ENCODE measurements around the gene KIF26A. TPM values are rescaled to one million over a fixed set of nuclear protein-coding genes. Genes with fewer than 3 reads are reported as not detected.

KIF26A gene
- total RNA-seq, 4 donors from 2014 or later = 3.7 to 5.3 (median 4.5) TPM

DNA sequence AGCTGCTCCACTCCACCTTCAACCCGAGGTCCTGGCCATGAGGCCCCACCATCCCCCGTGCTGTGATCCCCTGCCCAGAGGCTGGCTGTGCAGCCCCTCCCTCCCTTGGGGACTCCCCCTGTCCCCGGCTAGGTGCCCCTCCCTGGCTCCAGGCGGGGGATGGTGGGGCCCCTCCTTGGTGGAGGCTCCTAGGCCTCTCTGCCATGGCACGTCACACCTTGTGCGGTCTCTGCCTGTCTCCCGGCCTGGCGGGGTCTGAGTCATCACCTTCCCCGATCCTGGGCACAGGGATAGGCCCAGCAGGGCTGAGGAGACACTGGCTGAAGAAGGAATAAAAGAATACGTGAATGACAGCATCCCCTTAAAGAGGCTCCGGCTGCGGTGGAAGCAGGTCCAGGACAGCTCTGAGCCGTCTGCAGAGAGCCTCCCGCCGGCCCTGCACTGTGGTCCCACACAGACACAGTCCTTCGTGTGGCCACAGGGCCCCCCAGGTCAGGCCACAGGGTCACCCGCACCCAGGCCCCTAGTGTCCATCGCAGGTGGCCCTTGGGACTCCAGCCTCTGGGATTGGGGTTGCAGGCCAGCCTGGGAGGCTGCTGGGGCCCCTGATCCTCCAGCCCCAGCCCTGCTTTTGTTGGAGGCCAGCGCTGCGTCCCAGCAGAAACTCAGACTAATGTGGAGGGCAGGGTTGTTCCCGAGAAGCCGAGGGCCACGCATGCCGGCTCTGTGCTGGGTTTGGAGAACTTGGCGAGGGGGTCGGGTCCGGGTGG lies 43.6 kb downstream of the KIF26A start:
- TF ChIP-seq POLR2A (IDR thresholded peaks at IDR 0.05) = no peak
- TF ChIP-seq, protein P1, sequence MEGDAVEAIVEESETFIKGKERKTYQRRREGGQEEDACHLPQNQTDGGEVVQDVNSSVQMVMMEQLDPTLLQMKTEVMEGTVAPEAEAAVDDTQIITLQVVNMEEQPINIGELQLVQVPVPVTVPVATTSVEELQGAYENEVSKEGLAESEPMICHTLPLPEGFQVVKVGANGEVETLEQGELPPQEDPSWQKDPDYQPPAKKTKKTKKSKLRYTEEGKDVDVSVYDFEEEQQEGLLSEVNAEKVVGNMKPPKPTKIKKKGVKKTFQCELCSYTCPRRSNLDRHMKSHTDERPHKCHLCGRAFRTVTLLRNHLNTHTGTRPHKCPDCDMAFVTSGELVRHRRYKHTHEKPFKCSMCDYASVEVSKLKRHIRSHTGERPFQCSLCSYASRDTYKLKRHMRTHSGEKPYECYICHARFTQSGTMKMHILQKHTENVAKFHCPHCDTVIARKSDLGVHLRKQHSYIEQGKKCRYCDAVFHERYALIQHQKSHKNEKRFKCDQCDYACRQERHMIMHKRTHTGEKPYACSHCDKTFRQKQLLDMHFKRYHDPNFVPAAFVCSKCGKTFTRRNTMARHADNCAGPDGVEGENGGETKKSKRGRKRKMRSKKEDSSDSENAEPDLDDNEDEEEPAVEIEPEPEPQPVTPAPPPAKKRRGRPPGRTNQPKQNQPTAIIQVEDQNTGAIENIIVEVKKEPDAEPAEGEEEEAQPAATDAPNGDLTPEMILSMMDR (IDR thresholded peaks at IDR 0.05) = no peak
- H3K4me3 ChIP-seq (ENCODE audit: low read depth, poor library complexity, severe bottlenecking) = no peak overlapping the region
- intact Hi-C loops (cut with DNase I; ENCODE audit: low total_unique reads) = no loop called here
- 51 to 54% methylated on average over 19 to 21 of the region's 27 CpGs for WGBS, 2 donors
- DNase-seq (ENCODE audit: low spot score in 2 of 2) = no peak

DNA sequence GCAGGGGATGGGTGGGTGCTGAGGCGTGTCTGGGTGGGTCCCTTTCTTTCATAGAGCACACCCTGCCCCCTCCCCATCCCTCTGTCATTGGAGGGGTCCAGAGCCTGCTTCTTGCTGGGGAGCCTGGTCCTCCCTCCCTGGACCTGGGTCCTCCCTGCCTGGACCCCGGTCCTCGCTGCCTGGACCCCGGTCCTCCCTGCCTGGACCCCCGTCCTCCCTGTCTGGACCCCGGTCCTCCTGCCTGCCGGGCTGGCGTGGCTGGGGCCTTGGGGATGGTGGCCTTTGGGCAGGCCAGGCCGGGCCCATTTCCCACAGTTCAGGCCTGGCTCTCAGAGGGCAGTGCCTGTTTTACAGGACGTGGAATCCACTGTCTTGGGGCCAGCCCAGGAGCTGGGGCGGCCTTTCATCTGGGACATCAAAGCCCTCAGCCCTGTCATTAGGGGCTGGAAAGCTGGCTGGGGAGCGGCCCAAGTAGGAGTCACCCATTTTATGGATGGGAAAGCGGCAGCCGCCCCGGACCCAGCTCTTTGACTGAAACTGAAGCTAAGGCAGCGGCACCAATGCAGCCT lies 44.6 kb downstream of the KIF26A start:
- no peak for TF ChIP-seq POLR2A (IDR thresholded peaks at IDR 0.05)
- TF ChIP-seq, protein P1 (IDR thresholded peaks at IDR 0.05) = no peak
- WGBS, 2 donors = 88 to 90% methylated on average over 16 of the region's 16 CpGs
- intact Hi-C loops (cut with DNase I; ENCODE audit: low total_unique reads) = no loop called here
- no peak overlapping the region for H3K4me3 ChIP-seq (ENCODE audit: low read depth, poor library complexity, severe bottlenecking)
- DNase-seq (ENCODE audit: low spot score in 2 of 2) = no peak

DNA sequence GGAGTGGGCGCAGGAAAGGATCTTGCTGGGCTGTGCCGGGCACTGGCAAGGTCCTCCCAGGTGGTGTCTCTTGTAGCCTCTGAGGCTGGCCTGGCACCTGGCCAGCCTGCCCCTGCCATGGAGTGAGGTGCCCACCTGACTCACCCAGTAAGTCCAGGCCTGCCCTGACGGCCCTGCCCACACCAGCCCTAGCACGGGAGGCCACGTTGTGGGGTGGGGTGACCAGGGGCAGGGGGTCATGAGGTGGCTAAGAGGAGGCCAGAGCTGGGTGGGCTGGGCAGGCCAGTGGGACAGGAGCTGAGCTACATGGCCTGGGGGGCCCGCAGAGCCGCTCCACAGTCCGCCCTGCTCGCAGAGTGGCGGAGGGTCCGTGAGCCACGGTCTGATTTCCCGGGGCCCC lies 45.4 kb downstream of the KIF26A start:
- TF ChIP-seq, protein P1 (IDR thresholded peaks at IDR 0.05) = no peak
- TF ChIP-seq POLR2A (IDR thresholded peaks at IDR 0.05) = no peak
- WGBS, 2 donors = 67 to 79% methylated on average over 12 to 13 of the region's 13 CpGs
- DNase-seq (ENCODE audit: low spot score in 2 of 2) = no peak
- intact Hi-C loops (cut with DNase I; ENCODE audit: low total_unique reads) = no loop called here
- no peak overlapping the region for H3K4me3 ChIP-seq (ENCODE audit: low read depth, poor library complexity, severe bottlenecking)

DNA sequence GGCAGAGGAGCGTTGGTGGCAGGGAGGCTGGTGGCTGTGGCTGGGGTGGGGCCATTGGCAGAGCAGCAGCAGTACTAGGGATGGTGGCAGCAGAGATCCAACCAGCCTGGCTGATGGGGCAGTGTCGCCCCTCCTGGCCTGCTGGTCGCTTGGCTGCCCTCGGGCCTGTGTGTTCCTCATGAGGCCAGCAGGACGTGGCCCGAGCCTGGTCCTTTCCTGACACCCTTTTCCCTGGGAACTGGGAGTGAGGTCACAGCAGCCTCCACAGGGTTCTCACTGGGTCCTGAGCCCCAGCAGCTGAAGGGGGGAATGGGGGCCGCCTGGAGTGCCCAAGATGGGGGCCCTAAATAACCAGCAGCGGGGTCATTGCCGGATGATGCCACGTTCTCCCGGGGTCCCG lies 46.1 kb downstream of the KIF26A start:
- intact Hi-C loops (cut with DNase I; ENCODE audit: low total_unique reads) = no loop called here
- 54 to 75% methylated on average over 11 to 12 of the region's 12 CpGs for WGBS, 2 donors
- no peak overlapping the region for H3K4me3 ChIP-seq (ENCODE audit: low read depth, poor library complexity, severe bottlenecking)
- no peak for DNase-seq (ENCODE audit: low spot score in 2 of 2)
- TF ChIP-seq POLR2A (IDR thresholded peaks at IDR 0.05) = no peak
- TF ChIP-seq, protein P1 (IDR thresholded peaks at IDR 0.05) = no peak

DNA sequence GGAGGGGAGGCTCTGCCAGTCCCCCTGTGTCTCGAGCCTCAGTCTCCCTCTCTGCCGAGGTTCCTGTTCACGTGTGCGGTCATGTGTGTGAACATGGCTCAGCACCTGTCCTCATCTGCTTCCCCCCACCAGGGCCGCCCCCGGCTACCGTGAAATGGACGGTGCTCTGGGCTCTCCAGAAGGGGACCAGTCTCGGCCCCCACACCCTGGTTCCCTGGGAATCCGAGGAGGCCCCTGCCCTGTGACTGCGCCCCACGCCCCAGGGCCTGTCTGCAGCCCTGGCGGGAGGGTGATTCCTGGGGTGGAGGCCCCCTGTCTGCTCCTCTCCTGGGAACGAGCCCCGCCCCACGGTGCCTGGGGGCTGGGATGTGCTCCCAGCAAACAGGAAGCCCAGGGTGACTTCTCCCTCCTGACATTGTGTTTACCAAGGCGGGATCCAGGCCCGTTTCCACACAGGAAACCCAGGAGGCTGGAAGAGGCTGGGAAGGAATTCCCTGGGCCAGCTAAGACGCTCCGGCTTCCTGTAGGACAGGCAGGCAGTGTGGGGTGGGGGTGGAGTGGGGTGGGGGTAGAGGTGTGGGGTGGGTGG lies 46.6 kb downstream of the KIF26A start:
- no peak for DNase-seq (ENCODE audit: low spot score in 2 of 2)
- WGBS, 2 donors = 24 to 52% methylated on average over 8 to 12 of the region's 20 CpGs
- no peak overlapping the region for H3K4me3 ChIP-seq (ENCODE audit: low read depth, poor library complexity, severe bottlenecking)
- intact Hi-C loops (cut with DNase I; ENCODE audit: low total_unique reads) = no loop called here
- TF ChIP-seq, protein P1 (IDR thresholded peaks at IDR 0.05) = no peak
- no peak for TF ChIP-seq POLR2A (IDR thresholded peaks at IDR 0.05)

Data from lower leg skin (tissue), 4 donors.